Measurements from ENCODE around the gene PKIG.

DNA sequence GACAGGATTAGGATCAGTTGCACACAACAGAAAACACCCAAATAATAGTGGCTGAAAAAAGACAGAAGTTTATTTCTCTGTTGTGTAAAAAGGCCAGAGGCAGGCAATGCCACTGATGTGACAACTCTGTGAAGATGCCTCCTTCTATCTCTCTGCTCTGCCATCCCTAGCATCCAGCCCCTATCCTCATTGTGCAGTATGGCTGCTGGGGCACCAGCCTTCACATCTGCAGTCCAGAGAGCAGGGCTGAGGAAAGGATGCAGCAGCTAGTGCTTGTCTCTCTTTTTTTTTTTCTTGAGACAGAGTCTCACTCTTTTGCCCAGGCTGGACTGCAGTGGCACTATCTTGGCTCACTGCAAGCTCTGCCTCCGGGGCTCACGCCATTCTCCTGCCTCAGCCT lies 75.5 kb downstream of the PKIG start:
- TF ChIP-seq EZH2 (IDR thresholded peaks at IDR 0.05; ENCODE audit: borderline replicate concordance, low read depth, low read length, severe bottlenecking) (no peak), JUN (IDR thresholded peaks at IDR 0.05; ENCODE audit: borderline replicate concordance, insufficient read depth, insufficient read length, low read depth) (no peak), FOS (IDR thresholded peaks at IDR 0.05; ENCODE audit: borderline replicate concordance, insufficient read depth, low read length) (no peak), MYC (IDR thresholded peaks at IDR 0.05; ENCODE audit: low read depth, low read length) (no peak), POLR2A (IDR thresholded peaks at IDR 0.05; ENCODE audit: low read depth, low read length) (no peak), POLR2AphosphoS5 (IDR thresholded peaks at IDR 0.05; ENCODE audit: insufficient read depth, low read depth, low read length) (no peak), GATA2 (IDR thresholded peaks at IDR 0.05; ENCODE audit: insufficient read depth, insufficient read length, low read depth, low read length) (no peak)
- TF ChIP-seq, protein P1, sequence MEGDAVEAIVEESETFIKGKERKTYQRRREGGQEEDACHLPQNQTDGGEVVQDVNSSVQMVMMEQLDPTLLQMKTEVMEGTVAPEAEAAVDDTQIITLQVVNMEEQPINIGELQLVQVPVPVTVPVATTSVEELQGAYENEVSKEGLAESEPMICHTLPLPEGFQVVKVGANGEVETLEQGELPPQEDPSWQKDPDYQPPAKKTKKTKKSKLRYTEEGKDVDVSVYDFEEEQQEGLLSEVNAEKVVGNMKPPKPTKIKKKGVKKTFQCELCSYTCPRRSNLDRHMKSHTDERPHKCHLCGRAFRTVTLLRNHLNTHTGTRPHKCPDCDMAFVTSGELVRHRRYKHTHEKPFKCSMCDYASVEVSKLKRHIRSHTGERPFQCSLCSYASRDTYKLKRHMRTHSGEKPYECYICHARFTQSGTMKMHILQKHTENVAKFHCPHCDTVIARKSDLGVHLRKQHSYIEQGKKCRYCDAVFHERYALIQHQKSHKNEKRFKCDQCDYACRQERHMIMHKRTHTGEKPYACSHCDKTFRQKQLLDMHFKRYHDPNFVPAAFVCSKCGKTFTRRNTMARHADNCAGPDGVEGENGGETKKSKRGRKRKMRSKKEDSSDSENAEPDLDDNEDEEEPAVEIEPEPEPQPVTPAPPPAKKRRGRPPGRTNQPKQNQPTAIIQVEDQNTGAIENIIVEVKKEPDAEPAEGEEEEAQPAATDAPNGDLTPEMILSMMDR (IDR thresholded peaks at IDR 0.05; ENCODE audit: extremely low read depth in 1 of 2, insufficient read depth in 1 of 2, low read depth in 1 of 2, low read length in 2 of 2), result no peak
- TF ChIP-seq, protein P2, sequence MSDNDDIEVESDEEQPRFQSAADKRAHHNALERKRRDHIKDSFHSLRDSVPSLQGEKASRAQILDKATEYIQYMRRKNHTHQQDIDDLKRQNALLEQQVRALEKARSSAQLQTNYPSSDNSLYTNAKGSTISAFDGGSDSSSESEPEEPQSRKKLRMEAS (IDR thresholded peaks at IDR 0.05; ENCODE audit: insufficient read depth, insufficient read length), result no peak
